HFF-Myc (cell line): ENCODE results near the gene EVI5.

Source experiments
- DNase-seq: peaks from one replicate; pipeline ENCODE4 v3.0.0-alpha.2; 2011; ENCODE audit warnings: low read depth; ENCODE audit errors: extremely low read depth
- H3K4me3 ChIP-seq: replicated peaks from 2 replicates; pipeline ENCODE4 v1.5.1; 2011; ENCODE audit warnings: low read depth, mild to moderate bottlenecking, control low read depth, low read length
- CTCF ChIP-seq: IDR thresholded peaks from 2 replicates; pipeline ENCODE4 v1.5.1; 2012; ENCODE audit warnings: mild to moderate bottlenecking, low read depth, low read length, control low read depth; ENCODE audit errors: missing control alignments

The EVI5 gene

GRCh38 chr1:92461364-92462097 lies 323.4 kb downstream of the EVI5 start:
- no peak overlapping the region for H3K4me3 ChIP-seq
- TF ChIP-seq CTCF: no peak
- no peak for DNase-seq

- no peak for DNase-seq
- no peak overlapping the region for H3K4me3 ChIP-seq
- TF ChIP-seq CTCF: no peak
Observed at GRCh38 chr1:92459871-92460320, 325.0 kb downstream of the EVI5 start.
